GM21526 (cell line): ENCODE measurements around the gene RPP25.

Experiments
- ATAC-seq: cut with Tn5 transposase; IDR thresholded peaks from one replicate; pipeline ENCODE4 v1.9.1; 2021; ENCODE audit warnings: moderate library complexity; ENCODE audit not compliant: unreplicated experiment, low FRiP score

The RPP25 gene, protein sequence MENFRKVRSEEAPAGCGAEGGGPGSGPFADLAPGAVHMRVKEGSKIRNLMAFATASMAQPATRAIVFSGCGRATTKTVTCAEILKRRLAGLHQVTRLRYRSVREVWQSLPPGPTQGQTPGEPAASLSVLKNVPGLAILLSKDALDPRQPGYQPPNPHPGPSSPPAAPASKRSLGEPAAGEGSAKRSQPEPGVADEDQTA

DNA sequence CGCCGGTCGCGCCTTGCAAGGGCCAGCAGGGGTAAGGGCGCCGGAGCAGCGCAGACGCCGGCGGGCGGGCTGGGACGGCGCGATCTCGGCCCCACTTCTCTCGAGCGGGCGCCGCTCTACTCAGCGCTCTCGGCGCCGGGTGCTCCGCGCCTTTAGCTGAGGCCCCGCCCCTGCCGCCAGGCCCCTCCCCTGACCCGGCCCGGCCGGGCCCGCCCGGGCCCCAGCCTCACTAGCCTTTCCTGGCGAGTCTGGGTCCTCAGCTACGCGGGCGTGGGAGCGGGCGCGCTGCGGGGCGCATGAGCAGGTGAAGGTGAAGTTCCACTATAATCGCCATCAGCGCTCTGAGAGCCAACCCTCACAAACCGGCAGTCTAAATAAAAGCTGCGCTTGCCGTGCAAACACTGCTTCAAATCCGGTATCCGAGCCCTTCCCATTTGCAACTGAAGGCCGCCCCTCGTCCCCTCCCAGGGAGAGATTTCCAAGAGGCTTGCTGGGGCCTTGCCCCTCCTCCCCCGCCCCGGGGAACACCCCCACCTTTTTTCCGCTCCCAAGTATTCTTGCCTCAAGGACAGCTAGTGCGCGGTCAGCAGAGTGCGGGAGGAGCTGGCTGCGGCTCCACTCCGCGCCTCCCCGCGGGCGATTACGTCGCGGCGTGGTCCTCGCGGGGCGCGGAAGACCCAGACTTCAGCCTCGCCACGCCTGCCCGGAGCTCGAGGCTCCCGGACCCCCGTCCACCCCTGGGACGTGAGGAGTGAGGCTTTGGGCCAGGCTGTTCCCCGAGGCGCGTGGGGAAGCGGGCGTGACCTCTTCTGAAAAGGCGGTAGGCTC lies at the start of gene RPP25:
Gene RPP25, minus strand, starts transcription at position 125 of the 828 bp plus-strand sequence. CDS start 189 bp downstream, outside the sequence.
- peak; percentile 62 for ATAC-seq

DNA sequence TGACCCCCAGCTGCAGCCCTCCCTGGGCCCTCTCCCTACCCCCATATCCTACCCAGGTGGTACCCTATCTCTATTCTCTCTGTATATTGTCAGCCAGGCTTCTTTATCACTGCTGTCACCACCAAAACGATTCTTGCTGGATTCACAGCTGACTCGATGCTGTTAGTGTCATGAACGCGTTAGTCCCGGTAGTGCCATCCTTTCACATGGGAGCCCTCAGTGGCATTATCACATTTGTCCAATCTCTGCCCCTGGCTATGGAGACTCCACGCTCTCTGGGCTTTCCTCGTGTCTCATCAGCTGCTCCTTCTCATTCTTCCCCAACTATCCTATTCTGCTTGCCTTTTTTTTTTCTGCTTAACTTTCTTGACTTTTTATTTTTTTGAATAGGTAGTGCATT lies 45.8 kb upstream of the RPP25 start:
- ATAC-seq: no peak

DNA sequence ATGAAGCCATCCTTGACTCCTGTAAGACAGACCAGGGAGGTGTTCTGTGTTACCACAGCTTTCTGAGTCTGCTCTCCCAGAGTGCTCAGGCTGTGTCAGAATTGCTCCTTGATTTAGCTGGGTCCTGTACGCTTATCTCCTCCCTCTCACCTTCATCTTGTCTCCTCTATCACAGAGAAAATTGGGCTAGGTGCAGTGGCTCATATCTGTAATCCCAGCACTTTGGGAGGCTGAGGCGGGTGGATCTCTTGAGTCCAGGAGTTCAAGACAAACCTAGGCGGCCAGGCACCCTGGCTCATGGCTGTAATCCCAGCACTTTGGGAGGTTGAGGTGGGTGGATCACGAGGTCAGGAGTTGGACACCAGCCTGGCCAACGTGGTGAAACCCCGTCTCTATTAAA lies 44.7 kb upstream of the RPP25 start:
- no peak for ATAC-seq

GRCh38 chr15:74997543-74997942 lies 41.0 kb upstream of the RPP25 start:
- ATAC-seq: no peak

GRCh38 chr15:74997141-74997540 lies 40.6 kb upstream of the RPP25 start:
- no peak for ATAC-seq

GRCh38 chr15:74995779-74996765 lies 39.5 kb upstream of the RPP25 start:
- ATAC-seq: no peak

DNA sequence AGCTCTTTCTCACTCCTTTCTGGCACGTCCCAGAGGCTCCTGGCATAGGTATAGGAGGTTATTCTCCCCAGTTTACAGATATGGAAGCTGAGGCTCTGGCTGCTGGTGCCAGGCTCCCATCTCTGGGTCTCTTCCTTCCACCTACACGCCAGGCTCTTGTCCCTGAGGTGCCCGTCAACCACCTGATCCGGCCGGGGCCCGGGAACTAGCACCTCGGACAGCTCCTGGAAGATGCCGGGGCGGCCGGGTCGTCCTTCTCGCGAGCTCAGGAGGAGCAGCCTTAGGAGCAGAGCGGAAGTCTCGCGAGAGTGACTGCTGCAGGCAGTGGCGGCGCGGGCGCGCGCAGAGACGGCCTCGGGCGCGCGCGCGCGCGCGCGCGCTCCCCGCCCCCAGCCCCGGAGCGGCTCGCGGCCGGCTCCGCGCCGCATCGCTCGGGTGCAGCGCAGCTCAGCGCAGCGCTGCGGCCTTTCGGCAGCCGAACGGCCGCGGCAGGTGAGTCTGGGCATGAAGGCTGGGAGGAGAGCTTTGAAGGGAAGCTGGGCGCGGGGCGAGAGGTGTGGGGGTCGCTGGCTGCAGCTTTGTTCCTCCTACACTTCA lies 38.7 kb upstream of the RPP25 start, which contains the start of gene SCAMP5:
Gene SCAMP5, plus strand, starts transcription at position 382 of the 597 bp plus-strand sequence. CDS start 16,277 bp downstream, outside the sequence.
- ATAC-seq: peak; percentile 73

- no peak for ATAC-seq
These were observed 38.1 kb upstream of the RPP25 start for GRCh38 chr15:74994685-74995084.

DNA sequence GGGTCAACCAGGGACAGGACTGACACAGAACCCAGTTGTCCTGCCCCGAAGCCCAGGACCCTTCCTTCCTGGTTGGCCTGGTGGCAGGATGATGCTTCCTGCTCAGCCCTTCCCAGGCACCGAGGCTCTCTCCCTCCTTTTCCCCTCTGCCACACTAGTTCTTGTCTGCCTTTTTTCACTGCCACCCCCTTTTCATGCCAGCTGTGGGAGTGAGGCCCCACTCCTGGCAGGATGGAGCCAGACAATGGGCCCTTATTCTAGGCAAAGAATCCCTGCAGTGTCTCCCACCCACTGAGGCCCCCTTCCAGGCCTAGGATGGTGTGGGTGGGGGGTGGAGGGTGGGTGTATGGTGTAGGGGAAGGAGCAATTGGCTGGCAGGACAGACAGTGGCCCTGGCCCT lies 37.7 kb upstream of the RPP25 start:
- no peak for ATAC-seq

DNA sequence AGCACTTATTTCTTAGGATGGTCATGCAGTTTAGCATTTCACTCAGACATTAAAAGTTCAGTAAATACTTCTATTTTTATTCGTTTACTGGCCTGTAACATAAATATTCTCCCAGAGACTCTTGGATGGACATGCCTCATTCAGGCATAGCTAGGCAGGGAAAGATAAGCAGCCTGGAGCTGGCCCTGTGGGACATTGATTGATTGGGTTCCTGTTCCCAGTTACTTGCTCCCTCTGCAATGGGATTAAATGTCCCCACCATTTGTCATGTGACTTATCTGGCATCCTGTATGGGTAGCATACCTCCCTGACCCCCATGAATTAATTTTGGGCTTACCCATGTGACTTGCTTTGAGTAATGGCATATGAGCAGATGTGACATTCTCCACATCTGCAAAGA lies 36.0 kb upstream of the RPP25 start:
- no peak for ATAC-seq

- ATAC-seq: no peak
These were observed 33.0 kb upstream of the RPP25 start for GRCh38 chr15:74989527-74989926.

GRCh38 chr15:74988007-74988800 lies 31.6 kb upstream of the RPP25 start:
- ATAC-seq: no peak

GRCh38 chr15:74983725-74984231 lies 27.2 kb upstream of the RPP25 start:
- ATAC-seq: no peak

DNA sequence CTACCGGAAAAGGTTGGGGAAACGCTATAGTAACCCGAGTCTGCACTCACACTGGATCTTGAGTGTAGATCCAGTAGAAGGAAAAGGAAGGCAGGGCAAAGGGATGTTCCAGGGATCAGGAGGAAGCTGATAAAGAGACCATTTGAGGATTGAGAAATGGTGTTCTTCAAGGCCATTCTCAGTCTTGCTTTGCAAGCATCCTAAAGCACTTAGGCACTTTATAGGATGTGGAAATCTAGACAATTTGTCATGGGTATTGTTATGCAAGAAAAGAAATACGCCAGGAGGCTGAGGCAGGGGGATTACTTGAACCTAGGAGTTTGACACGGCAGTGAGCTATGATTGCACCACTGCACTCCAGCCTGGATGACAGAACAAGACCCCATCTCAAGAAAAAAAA lies 25.6 kb upstream of the RPP25 start:
- no peak for ATAC-seq

GRCh38 chr15:74978503-74978902 lies 21.9 kb upstream of the RPP25 start:
- no peak for ATAC-seq

- ATAC-seq: no peak
These were observed 21.5 kb upstream of the RPP25 start for GRCh38 chr15:74978077-74978476.

GRCh38 chr15:74977599-74977998 lies 21.0 kb upstream of the RPP25 start:
- ATAC-seq: no peak

- no peak for ATAC-seq
These were observed 19.6 kb upstream of the RPP25 start for GRCh38 chr15:74976159-74976558.

DNA sequence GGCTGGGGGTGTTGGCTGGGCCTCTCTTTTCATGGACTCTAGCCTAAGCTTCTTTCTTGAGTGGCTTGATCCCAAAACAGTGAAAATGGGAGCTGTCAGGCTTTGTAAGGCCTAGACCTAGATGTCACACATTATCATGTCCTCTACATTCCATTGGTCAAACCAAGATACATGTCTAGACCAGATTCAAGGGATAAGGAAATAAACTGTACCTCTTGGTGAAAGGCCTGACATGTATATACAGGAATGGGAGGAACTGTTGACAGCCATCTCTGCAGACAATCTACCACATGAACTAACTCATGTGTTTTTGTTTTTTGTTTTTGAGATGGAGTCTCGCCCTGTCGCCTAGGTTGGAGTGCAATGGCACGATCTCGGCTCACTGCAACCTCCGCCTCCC lies 11.1 kb upstream of the RPP25 start:
- no peak for ATAC-seq
